H9 (cell line): Measurements from ENCODE around the gene DDX6. TPM values are rescaled to one million over a fixed set of nuclear protein-coding genes. Genes with fewer than 3 reads are reported as not detected.

ENCODE experiments used
- DNase-seq: peaks from one replicate; pipeline ENCODE4 v3.0.0-alpha.2; 2017
- H2AFZ ChIP-seq: one replicate; pipeline ENCODE4 v1.6.1; 2013; ENCODE audit warnings: mild to moderate bottlenecking, low read length, control low read depth, moderate library complexity
- H2AK5ac ChIP-seq: 2 replicates; pipeline ENCODE4 v1.6.1; 2013; ENCODE audit warnings: low read length, control low read depth, mixed read lengths; ENCODE audit not compliant: insufficient read length
- H2BK120ac ChIP-seq: one replicate; pipeline ENCODE4 v1.6.1; 2013; ENCODE audit warnings: low read depth, mild to moderate bottlenecking, low read length, control low read depth, inconsistent platforms; ENCODE audit not compliant: poor library complexity, severe bottlenecking
- H2BK12ac ChIP-seq: 2 replicates; pipeline ENCODE4 v1.6.1; 2013; ENCODE audit warnings: low read length, control low read depth, mixed read lengths, low read depth; ENCODE audit not compliant: insufficient read length
- H2BK15ac ChIP-seq: 2 replicates; pipeline ENCODE4 v1.6.1; 2013; ENCODE audit warnings: low read depth, low read length, control low read depth
- H2BK20ac ChIP-seq: one replicate; pipeline ENCODE4 v1.6.1; 2013; ENCODE audit warnings: low read depth, mild to moderate bottlenecking, low read length, control low read depth, inconsistent platforms; ENCODE audit not compliant: poor library complexity, severe bottlenecking
- H2BK5ac ChIP-seq: 2 replicates; pipeline ENCODE4 v1.6.1; 2013; ENCODE audit warnings: low read length, control low read depth, mixed read lengths; ENCODE audit not compliant: insufficient read length
- H3K14ac ChIP-seq: 2 replicates; pipeline ENCODE4 v1.6.1; 2013; ENCODE audit warnings: low read length, control low read depth; ENCODE audit not compliant: insufficient read depth
- H3K18ac ChIP-seq: 2 replicates; pipeline ENCODE4 v1.6.1; 2013; ENCODE audit warnings: low read depth, mild to moderate bottlenecking, mixed read lengths, low read length, control low read depth; ENCODE audit not compliant: insufficient read length
- H3K23ac ChIP-seq: 2 replicates; pipeline ENCODE4 v1.6.1; 2013; ENCODE audit warnings: low read length, control low read depth, mixed read lengths, low read depth; ENCODE audit not compliant: insufficient read length
- H3K23me2 ChIP-seq: 2 replicates; pipeline ENCODE4 v1.6.1; 2013; ENCODE audit warnings: low read depth, mild to moderate bottlenecking, mixed read lengths, low read length, control low read depth; ENCODE audit not compliant: insufficient read length, poor library complexity, severe bottlenecking
- H3K27ac ChIP-seq: 2 replicates; pipeline ENCODE4 v1.5.1; 2013; ENCODE audit warnings: low read length, control low read depth, mixed read lengths, low read depth; ENCODE audit not compliant: insufficient read length
- H3K27me3 ChIP-seq: 2 replicates; pipeline ENCODE4 v1.6.1; 2013; ENCODE audit warnings: low read length, control low read depth, inconsistent platforms; ENCODE audit not compliant: insufficient read depth
- H3K4ac ChIP-seq: 2 replicates; pipeline ENCODE4 v1.6.1; 2013; ENCODE audit warnings: low read depth, mild to moderate bottlenecking, control low read depth, inconsistent platforms, low read length, moderate library complexity
- H3K4me1 ChIP-seq: 2 replicates; pipeline ENCODE4 v1.6.1; 2013; ENCODE audit warnings: low read length, control low read depth, inconsistent platforms; ENCODE audit not compliant: insufficient read depth
- H3K4me2 ChIP-seq: 2 replicates; pipeline ENCODE4 v1.6.1; 2013; ENCODE audit warnings: low read length, control low read depth, mixed read lengths; ENCODE audit not compliant: insufficient read length, insufficient read depth
- H3K56ac ChIP-seq: 2 replicates; pipeline ENCODE4 v1.6.1; 2013; ENCODE audit warnings: low read depth, mild to moderate bottlenecking, mixed read lengths, low read length, control low read depth; ENCODE audit not compliant: insufficient read length
- H3K79me1 ChIP-seq: 2 replicates; pipeline ENCODE4 v1.6.1; 2013; ENCODE audit warnings: low read depth, mild to moderate bottlenecking, moderate library complexity, low read length, control low read depth, inconsistent platforms; ENCODE audit not compliant: insufficient read depth, poor library complexity, severe bottlenecking
- H3K79me2 ChIP-seq: 2 replicates; pipeline ENCODE4 v1.6.1; 2013; ENCODE audit warnings: low read length, control low read depth, inconsistent platforms; ENCODE audit not compliant: insufficient read depth
- H3K9ac ChIP-seq: 2 replicates; pipeline ENCODE4 v1.6.1; 2013; ENCODE audit warnings: low read length, control low read depth, mixed read lengths; ENCODE audit not compliant: insufficient read length; ENCODE audit errors: extremely low read depth
- H3K9me3 ChIP-seq: one replicate; pipeline ENCODE4 v1.6.1; 2013; ENCODE audit warnings: low read depth, low read length, inconsistent platforms; ENCODE audit not compliant: control insufficient read depth
- H3T11ph ChIP-seq: one replicate; pipeline ENCODE4 v1.6.1; 2013; ENCODE audit warnings: mild to moderate bottlenecking, low read length, control low read depth, inconsistent platforms
- H4K20me1 ChIP-seq: one replicate; pipeline ENCODE4 v1.6.1; 2013; ENCODE audit not compliant: control insufficient read depth, insufficient read length, insufficient read depth
- H4K5ac ChIP-seq: 2 replicates; pipeline ENCODE4 v1.6.1; 2013; ENCODE audit warnings: low read depth, mild to moderate bottlenecking, mixed read lengths, low read length, control low read depth; ENCODE audit not compliant: insufficient read length
- H4K8ac ChIP-seq: replicated peaks from 2 replicates; pipeline ENCODE4 v1.6.1; 2013; ENCODE audit warnings: low read length, control low read depth, mixed read lengths, low read depth; ENCODE audit not compliant: insufficient read length
- H4K91ac ChIP-seq: 2 replicates; pipeline ENCODE4 v1.6.1; 2013; ENCODE audit warnings: low read depth, mild to moderate bottlenecking, moderate library complexity, mixed read lengths, low read length, control low read depth; ENCODE audit not compliant: insufficient read length
- H3K27ac Mint-ChIP-seq, 3 experiments: 2 replicates in 2 of 3; 3 replicates in 1 of 3; pipeline ENCODE4 v1.8.0; 2020 to 2021; ENCODE audit warnings: mixed read lengths in 3 of 3, mild to moderate bottlenecking in 1 of 3, moderate library complexity in 1 of 3
- H3K27me3 Mint-ChIP-seq: 2 replicates; pipeline ENCODE4 v1.8.0; 2021; ENCODE audit warnings: low read depth, mild to moderate bottlenecking, moderate library complexity, mixed read lengths
- H3K36me3 Mint-ChIP-seq, 3 experiments: 2 replicates in 2 of 3; 3 replicates in 1 of 3; pipeline ENCODE4 v1.8.0; 2020 to 2021; ENCODE audit warnings: low read depth in 3 of 3, mixed read lengths in 3 of 3; ENCODE audit not compliant: insufficient read depth in 1 of 3
- H3K4me1 Mint-ChIP-seq, 2 experiments: 2 replicates each; pipeline ENCODE4 v1.8.0; 2020; ENCODE audit warnings: mixed read lengths in 2 of 2
- H3K4me3 Mint-ChIP-seq, 2 experiments: 2 replicates in 1 of 2; 3 replicates in 1 of 2; pipeline ENCODE4 v1.8.0; 2020 to 2021; ENCODE audit warnings: mild to moderate bottlenecking in 2 of 2, mixed read lengths in 2 of 2, moderate library complexity in 1 of 2
- H3K9me3 Mint-ChIP-seq, 2 experiments: 2 replicates in 1 of 2; 3 replicates in 1 of 2; pipeline ENCODE4 v1.8.0; 2020; ENCODE audit warnings: mild to moderate bottlenecking in 2 of 2, mixed read lengths in 2 of 2, moderate library complexity in 1 of 2
- CTCF ChIP-seq: fragments of 200-600 bp; sonication (generic); conservative IDR thresholded peaks from 3 replicates; pipeline ENCODE4 v1.8.0; 2021; ENCODE audit warnings: antibody characterized with exemption, mild to moderate bottlenecking
- WGBS: extraction: QIAGEN DNeasy Blood & Tissue Kit; methylation state at CpG from one replicate; pipeline ENCODE4 v1.1.7; 2013; ENCODE audit warnings: missing lambda C conversion rate, low lambda C conversion rate, mixed read lengths; ENCODE audit not compliant: insufficient read length; ENCODE audit errors: extremely low coverage; 5-methylcytosine and 5-hydroxymethylcytosine counted together
- total RNA-seq: library from RNA; stranded (reverse); gene quantifications from 2 replicates; pipeline ENCODE4 v1.2.1, GENCODE V29; 2021

DDX6 gene
- total RNA-seq, 1 experiment from 2014 or later = 221 TPM

- no peak overlapping the region for H2BK15ac ChIP-seq
- Mint-ChIP-seq H3K9me3 (peaks cover 5 to 6% of the 10 kb centered on the region in 2 experiments), H3K27me3 (peaks cover 3% of the 10 kb centered on the region), H3K4me3 (no peak overlapping the region), H3K27ac (no peak overlapping the region), H3K4me1 (no peaks in the 10 kb centered on the region), H3K36me3 (no peaks in the 10 kb centered on the region; a peak in 1 of 7 replicates)
- no peak overlapping the region for H3K56ac ChIP-seq
- no peak overlapping the region for H3K14ac ChIP-seq
- TF ChIP-seq CTCF = no peak
- H3K27ac ChIP-seq = no peak overlapping the region
- no peaks in the 10 kb centered on the region for H3K79me1 ChIP-seq
- H3K27me3 ChIP-seq = no peaks in the 10 kb centered on the region; the same call in 1 of the 2 replicates
- no peak overlapping the region for H3T11ph ChIP-seq
- no peak overlapping the region for H3K23ac ChIP-seq
- H4K5ac ChIP-seq = no peak overlapping the region
- H3K9ac ChIP-seq = no peak overlapping the region
- no peak overlapping the region for H2AK5ac ChIP-seq
- H3K79me2 ChIP-seq = no peaks in the 10 kb centered on the region
- no peak overlapping the region for H2BK20ac ChIP-seq
- no peak overlapping the region for H3K4ac ChIP-seq
- no peaks in the 10 kb centered on the region for H4K20me1 ChIP-seq
- H3K23me2 ChIP-seq = no peaks in the 10 kb centered on the region
- no peak overlapping the region for H2AFZ ChIP-seq
- H2BK120ac ChIP-seq = no peak overlapping the region
- H2BK12ac ChIP-seq = no peak overlapping the region
- DNase-seq = no peak
- no peaks in the 10 kb centered on the region for H3K4me1 ChIP-seq
- H3K4me2 ChIP-seq = no peak overlapping the region
- H2BK5ac ChIP-seq = no peak overlapping the region
- no peak overlapping the region for H4K8ac ChIP-seq
- H3K18ac ChIP-seq = no peak overlapping the region
- H3K9me3 ChIP-seq = no peaks in the 10 kb centered on the region
- H4K91ac ChIP-seq = no peak overlapping the region
- no CpG with 5 or more reads among the region's 3 CpGs for WGBS
Observed at GRCh38 chr11:118804094-118804493, 13.1 kb upstream of the DDX6 start.
